ENCODE results near the gene PKNOX1. TPM values are rescaled to one million over a fixed set of nuclear protein-coding genes. Genes with fewer than 3 reads are reported as not detected.

The PKNOX1 gene
- total and polyA plus RNA-seq, 2 of the 13 experiments (the other 11 are each of a cell fraction or from before 2014, with no cell fraction given) = 7.9 to 16.2 TPM

- TF ChIP-seq HNF1A (IDR thresholded peaks at IDR 0.05; ENCODE audit: low read depth) (no peak), HNF1A (CRISPR knock-in tag; IDR thresholded peaks at IDR 0.05; ENCODE audit: borderline replicate concordance) (no peak), ZNF691 (CRISPR knock-in tag; IDR thresholded peaks at IDR 0.05; ENCODE audit: borderline replicate concordance, low read depth) (0 out of 2 replicates have a peak, but pooled peaks have one; percentile 54), NR2C2 (CRISPR knock-in tag; IDR thresholded peaks at IDR 0.05; ENCODE audit: borderline replicate concordance) (peak; percentile 18; the same call in 1 of the 2 replicates), ZBTB8A (CRISPR knock-in tag; IDR thresholded peaks at IDR 0.05; ENCODE audit: borderline replicate concordance, low read depth) (no peak), ZNF138 (CRISPR knock-in tag; IDR thresholded peaks at IDR 0.05; ENCODE audit: low read depth) (no peak), KAT2B (IDR thresholded peaks at IDR 0.05; ENCODE audit: borderline replicate concordance, low read depth, low read length) (no peak), MTERF4 (CRISPR knock-in tag; IDR thresholded peaks at IDR 0.05) (0 out of 2 replicates have a peak, but pooled peaks have one; percentile 43), ATF7 (IDR thresholded peaks at IDR 0.05) (peak; percentile 57; the same call in 1 of the 2 replicates), ATF7 (CRISPR knock-in tag; IDR thresholded peaks at IDR 0.05) (no peak), MIXL1 (CRISPR knock-in tag; IDR thresholded peaks at IDR 0.05) (peak; percentile 45; the same call in 1 of the 2 replicates), NFE2 (CRISPR knock-in tag; IDR thresholded peaks at IDR 0.05) (no peak), YEATS4 (CRISPR knock-in tag; IDR thresholded peaks at IDR 0.05; ENCODE audit: borderline replicate concordance) (peak; percentile 43; the same call in 1 of the 2 replicates), RFX5 (IDR thresholded peaks at IDR 0.05; ENCODE audit: low read depth, low read length) (no peak), PATZ1 (CRISPR knock-in tag; IDR thresholded peaks at IDR 0.05) (peak; percentile 76), ZNF607 (CRISPR knock-in tag; IDR thresholded peaks at IDR 0.05; ENCODE audit: borderline replicate concordance) (peak; percentile 91), ZBTB43 (CRISPR knock-in tag; conservative IDR thresholded peaks at IDR 0.05) (peak; percentile 60; the same call in 1 of the 2 replicates), NFKBIZ (CRISPR knock-in tag; IDR thresholded peaks at IDR 0.05) (0 out of 2 replicates have a peak, but pooled peaks have one; percentile 72), ZNF121 (CRISPR knock-in tag; IDR thresholded peaks at IDR 0.05) (no peak)
Observed at GRCh38 chr21:42973991-42974831, at the start of gene PKNOX1 (continued).
